CD4-positive, alpha-beta T cell treated with Interleukin-6 at 100 ng/mL for 8 hours (primary cell): ENCODE results near the gene NYNRIN.
"Not testable (repeated sequence)": the region's sequence is repeated elsewhere in the genome, so short reads cannot be mapped to it uniquely, and the experiment has no call there.

Source experiments
- DNase-seq: peaks from one replicate; pipeline ENCODE4 v3.0.0-alpha.2; 2020; ENCODE audit warnings: mixed read lengths, low spot score

The NYNRIN gene

DNA sequence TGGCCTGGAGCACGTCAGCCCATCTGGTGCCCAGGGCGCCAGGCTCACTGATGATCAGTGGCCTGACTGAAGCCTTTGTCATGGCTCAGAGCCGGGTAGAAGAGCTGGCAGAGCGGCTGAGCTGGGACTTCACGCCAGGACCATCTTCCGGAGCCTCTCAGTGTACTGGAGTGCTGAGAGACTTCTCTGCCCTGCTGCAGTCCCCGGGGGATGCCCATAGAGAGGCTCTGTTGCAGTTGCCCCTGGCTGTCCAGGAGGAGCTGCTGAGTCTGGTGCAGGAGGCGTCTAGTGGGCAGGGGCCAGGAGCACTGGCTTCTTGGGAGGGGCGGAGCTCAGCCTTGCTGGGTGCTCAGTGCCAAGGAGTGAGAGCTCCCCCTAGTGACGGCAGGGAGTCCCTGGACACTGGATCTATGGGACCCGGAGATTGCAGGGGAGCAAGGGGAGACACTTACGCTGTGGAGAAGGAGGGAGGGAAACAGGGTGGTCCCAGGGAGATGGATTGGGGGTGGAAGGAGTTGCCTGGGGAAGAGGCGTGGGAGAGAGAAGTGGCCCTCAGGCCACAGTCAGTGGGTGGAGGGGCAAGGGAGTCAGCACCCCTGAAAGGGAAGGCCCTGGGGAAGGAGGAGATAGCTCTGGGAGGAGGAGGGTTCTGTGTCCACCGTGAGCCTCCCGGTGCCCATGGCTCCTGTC lies 32.9 kb downstream of the NYNRIN start:
- peak; percentile 90 for DNase-seq

DNA sequence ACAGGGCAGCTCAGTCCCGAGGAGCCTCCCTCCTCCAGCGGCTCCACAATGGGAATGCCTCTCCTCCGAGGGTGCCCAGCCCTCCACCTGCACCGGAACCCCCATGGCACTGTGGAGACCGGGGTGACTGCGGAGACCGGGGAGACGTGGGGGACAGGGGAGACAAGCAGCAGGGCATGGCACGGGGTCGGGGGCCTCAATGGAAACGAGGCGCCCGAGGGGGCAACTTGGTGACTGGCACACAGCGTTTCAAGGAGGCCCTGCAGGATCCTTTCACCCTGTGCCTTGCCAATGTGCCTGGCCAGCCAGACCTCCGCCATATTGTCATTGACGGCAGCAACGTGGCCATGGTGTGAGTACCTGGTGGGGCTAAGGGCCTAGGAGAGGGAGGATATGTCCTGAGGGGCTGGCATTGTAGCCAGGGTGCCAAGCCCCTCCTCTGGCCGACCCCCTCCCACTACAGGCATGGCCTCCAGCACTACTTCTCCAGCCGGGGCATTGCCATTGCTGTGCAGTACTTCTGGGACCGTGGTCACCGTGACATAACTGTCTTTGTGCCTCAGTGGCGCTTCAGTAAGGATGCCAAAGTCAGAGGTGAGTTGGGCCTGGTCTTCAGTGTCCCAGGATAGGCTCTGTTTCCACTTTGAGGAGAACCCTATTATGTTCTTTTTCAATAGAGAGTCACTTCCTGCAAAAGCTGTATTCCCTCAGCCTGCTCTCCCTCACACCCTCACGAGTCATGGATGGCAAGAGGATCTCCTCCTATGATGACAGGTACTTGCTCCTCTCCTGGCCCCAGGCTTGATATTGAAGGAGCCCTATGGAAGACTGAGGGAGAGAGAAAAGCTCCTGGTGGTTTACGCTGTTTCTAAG lies 33.7 kb downstream of the NYNRIN start:
- DNase-seq, result no peak

DNA sequence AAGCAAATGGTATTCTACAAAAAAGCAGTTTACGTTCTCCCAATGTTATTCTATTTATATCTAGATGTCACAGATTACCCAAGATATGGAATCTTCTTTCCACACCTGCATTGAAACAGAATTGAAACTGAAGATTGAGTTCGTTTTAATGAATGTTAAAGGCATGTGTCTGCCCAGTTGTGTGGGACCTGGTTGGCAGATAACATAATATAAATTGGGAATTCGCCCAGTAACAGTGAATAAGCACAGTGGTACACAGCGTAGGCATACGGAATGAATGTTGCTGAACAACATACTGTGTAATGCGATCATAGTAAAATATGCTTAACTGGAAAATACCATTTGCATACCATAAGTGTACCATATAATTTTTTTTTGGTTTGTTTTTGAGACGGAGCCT lies 35.2 kb downstream of the NYNRIN start:
- DNase-seq, result no peak

DNA sequence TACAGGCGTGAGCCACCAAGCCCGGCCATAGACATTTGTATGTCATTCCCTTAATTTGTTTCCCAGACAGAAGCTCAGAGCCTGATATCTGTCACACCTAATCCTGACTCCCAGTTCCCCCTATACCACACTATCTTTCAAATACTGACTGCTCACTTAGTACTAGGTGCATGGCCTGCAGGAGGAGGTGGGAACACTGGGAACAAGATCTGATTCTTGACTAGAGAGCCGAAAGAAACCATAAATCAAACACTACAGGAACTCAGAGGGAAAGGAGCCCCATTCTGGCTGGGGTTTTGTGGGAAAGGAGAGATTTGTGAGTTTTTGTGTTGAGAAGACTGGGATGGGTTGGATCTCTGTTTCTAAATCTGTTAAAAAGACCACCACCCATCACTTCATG lies 35.9 kb downstream of the NYNRIN start:
- no peak for DNase-seq

DNA sequence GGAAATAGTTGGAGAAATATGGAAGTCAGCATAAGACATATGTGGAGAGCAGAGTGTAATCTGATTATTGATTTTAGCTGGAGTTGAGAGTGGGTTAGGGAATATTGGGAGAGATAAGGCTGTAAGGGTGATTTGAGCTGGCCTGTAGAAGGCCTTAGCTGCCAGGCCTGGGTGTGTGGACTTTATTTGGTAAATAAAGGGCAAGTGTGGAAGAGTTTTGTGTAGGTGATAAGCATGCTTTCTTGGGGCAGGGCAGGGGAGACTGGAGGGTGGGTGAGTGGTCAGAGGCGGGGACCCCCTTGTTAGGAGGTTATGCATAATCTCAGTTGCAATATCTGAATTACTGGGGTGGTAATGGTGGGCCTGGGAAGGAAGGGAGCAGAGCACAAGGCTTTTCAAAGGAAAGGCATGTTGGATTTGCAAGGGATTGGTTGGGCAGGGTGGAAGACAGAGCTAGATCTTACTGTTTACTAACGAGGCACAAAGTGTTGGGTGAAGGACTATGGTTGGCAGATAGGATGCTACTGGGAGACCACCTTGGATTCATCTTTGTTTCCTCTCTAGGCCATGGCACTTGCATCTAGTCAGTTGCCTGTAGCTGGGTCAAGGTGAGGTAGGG lies 36.5 kb downstream of the NYNRIN start:
- DNase-seq, result no peak

DNA sequence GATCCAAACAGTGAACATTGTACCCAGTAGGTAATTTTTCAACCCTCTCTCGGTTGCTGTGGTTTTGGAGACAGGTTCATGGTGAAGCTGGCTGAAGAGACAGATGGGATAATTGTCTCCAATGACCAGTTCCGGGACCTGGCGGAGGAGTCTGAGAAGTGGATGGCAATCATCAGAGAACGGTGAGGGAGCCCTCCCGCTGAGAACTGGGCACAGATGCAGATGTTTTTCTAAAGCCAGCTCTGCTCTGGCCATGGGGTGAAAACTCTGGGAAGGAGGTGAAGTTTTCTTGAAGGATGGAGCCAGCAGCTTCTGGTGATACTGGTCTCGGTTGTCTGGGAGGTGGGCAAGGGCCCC lies 37.2 kb downstream of the NYNRIN start:
- no peak for DNase-seq

DNA sequence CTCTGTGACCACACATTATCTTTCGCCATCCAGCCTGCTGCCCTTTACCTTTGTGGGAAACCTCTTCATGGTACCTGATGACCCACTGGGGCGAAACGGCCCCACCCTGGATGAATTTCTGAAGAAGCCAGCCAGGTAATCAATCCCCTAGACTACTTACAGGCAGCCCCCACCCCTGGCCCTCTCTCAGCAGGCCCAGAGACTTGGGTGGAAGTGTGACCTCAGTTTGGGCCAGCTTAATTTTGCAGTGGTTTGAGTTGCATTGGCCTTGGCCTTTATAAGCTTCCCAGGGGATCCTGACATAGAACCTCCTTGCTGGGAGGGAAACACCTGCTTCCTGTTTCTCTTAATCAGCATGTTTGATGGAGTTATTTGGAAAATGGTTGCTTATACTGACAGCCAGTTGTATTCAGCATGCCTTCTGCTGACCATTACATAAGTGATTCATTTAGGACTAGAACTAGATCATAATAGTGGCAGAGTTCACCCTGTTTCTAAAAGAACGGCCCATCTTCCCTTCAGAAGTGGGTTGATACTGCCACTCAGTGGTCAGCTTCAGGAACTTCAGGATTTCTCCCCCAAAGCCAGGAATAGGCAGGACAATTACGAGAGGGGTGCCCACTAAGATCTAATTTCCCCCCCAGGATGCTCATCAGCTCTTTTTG lies 37.7 kb downstream of the NYNRIN start:
- peak; percentile 56 for DNase-seq

DNA sequence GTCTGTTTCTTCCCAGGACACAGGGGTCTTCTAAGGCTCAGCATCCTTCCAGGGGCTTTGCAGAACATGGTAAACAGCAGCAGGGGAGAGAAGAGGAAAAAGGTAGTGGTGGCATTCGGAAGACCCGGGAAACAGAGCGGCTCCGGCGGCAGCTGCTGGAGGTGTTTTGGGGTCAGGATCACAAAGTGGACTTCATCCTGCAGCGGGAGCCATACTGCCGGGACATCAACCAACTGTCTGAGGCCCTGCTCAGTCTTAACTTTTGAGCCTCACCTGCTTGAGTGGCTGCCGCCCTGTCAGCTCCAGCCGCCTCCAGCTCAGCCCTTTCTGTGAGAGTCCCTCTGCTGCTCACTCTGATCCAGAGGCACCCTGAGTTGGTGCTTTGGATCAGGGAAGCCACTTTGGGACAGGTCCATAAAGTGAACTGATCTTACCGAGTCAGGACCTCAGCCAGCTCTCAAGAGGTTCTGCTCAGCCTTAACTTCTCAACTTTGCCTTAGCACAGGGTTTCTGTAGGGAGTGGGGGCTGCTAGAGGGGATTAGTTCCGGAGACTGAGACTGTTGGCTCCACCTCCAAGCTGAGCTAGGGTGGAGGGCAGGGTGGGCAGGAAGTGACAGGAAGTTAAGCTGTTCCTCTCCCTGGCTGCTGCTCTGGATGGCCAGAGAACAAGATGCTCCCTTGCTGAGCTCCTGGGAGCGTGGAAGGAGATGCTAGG lies 38.4 kb downstream of the NYNRIN start:
- no peak for DNase-seq

DNA sequence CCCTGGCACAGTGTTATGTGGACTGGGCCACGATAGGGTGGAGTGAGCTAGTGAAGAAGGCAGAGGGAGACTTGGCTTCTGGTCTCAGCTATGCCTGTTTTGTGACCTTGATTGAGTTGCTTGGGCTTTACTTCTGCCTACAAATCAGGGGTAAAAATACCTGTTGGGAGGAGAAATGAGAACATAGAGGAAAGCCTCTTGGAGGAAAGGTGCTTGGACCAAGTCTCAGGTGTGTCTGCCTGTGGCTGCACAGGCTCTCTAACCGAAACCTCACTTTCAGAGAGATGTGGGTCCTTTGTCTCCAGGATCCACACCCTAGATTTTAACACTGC lies 38.9 kb downstream of the NYNRIN start:
- DNase-seq, result no peak

DNA sequence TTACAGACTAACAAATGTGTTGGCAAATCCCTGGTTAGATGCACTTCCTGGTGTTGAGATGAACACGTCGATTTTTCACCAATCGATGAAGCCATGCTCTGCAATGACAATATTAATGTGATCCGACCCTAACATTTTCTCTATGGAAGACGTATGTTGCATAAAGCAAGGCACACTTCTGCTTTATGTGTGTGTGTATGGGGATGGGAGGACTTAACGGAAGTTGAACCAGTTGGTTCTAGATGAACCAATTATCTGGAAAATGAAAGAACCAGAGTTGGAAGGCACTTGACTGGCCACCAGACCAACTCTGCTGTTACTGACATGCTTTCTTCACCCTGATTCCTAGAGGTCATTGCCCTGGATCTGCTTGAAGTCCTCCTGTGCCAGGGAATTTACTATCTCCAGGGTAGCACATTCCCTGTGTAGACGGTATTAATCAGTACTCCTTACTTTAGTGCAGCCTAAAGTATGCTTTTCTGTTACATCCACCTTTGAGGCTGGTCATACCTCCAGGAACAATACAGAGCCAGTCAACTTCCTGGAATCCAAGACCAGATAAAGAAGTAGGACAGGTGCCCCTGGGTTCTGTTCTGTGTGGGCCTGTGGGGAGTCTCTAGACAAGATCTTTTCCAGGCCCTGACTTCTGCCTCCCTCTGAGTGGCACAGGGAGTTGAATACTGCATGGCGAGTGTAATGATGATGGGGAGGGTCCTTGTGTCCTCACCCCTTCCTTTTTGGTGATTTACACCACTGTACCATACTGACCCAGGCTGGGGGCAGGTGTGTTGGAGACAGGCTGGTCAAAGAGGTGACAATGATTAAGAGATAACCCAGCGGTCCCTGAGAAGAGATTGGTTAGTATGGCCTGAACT lies 39.7 kb downstream of the NYNRIN start:
- DNase-seq, result no peak

DNA sequence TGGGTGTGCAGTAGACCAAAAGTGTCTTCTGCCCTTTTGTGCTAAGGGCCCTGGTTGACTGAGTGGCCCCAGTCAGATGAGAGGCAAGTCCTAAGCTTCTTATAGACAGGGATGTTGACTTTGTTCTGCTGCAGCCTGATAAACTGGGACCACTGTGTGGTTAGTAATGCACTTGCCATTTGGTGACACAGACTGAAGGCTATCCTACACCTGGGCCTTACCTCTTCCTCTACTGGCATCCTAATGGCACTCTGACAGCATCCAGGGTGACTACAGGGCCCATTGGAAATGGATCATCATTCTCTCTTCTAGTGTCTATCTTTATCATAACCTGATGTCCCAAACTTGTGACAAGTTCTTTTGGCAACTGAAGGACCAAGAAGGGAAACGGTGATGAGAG lies 40.5 kb downstream of the NYNRIN start:
- DNase-seq, result no peak

DNA sequence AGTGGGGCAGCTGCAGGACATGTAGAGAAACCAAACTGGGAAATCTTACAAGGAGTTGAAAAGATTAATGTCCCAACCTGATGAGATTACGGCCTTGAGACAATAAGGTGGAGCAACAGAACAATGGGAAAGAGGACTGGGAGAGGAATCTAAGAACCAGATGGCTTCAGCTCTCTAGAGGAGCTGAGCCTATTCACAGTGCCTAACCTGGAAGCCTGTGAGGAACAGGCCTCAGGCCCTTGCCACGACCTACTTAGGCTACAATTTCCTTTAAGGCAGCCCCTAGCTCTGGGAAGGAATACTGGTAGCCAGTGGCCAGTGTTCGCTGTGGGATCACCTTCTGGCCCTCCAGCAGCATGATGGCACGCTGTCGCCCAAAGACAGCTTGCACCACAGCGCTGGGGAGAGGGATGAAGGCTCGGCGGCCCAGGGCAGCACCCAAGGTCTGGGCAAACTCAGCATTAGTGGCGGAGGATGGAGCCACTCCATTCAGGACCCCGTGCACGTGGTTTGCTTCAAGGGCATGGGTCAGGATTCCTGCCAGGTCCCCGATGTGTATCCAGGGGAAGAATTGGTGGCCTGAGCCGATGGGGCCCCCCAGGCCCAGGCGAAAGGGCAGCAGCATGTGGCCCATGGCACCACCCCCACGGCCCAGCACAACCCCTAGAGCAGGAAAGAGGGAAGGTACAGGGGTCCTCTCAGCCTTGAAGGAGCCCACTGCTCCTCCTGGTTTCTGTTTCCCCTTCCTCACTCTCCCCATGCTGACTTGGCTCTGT lies 41.2 kb downstream of the NYNRIN start:
- DNase-seq, result no peak

DNA sequence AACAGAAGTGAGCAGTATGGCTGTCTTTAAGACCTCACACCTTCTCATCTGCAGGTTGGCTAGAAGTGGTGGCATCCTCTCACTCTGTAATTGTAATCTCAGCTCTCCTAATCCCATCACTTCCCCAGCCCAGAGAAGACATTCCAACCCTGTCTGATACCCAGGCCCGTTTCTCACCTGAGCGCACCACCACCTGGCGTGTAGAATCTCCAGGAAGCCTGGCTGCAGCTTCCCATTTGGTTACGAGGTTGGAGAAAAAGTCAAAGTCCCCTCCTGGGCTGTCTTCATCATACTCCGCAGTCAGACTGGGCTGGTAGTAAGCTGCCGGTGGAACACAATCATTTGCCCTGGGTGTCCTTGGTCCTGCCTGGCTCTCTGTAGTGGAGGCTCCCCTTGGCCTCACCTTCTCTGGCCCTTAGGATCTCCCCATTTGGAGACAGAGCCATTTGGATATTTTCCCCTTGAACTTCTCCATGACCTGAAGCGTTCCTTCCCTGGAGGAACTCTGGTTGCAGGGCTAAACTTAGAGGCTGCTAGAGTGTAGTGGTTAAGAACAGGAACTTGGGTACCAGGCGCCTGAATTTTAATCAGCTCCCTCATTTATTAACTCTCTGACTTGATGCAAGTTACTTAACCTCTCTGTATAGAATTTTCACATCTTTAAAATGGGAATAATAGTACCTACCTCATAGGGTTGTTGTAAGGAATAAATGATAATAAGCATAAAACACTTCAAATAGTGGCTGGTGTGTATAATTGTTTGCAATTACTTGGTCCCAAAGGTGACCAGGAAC lies 42.0 kb downstream of the NYNRIN start:
- DNase-seq, result no peak

DNA sequence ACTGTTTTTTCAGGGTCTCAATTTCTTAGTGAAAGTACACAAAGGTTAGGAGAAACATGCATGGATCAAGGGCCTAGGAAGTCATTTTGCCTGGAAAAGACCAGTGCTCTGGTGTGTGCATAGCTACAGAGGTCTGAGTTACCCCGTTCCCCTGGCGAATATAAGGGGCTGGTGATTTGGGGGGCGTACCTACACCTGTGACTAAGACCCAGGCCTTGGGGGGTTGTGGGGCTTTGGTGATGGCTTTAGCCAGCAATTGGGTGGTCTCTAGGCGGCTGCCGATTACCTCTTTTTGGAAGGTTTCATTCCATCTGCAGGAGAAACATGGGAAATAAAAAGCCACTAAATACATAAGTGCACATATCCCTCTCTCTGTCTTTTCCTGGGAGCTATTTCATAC lies 42.7 kb downstream of the NYNRIN start:
- DNase-seq, result no peak

DNA sequence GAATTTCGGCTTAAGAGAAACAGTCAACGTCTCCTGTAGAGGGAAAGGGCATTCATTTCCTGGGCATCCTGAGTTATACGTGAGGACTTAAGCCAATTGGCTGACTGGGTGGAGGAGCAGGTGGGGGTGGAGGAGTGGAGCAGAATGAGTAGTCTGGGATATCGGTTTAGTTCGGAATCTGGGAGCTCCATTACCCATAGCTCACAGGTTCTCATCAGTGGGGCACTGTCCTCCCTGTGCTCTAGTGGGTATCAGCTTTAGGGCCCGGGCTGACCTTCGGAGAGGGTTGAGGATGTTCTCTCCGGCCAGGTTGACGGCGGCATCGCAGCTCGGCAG lies 43.1 kb downstream of the NYNRIN start:
- DNase-seq, result no peak

DNA sequence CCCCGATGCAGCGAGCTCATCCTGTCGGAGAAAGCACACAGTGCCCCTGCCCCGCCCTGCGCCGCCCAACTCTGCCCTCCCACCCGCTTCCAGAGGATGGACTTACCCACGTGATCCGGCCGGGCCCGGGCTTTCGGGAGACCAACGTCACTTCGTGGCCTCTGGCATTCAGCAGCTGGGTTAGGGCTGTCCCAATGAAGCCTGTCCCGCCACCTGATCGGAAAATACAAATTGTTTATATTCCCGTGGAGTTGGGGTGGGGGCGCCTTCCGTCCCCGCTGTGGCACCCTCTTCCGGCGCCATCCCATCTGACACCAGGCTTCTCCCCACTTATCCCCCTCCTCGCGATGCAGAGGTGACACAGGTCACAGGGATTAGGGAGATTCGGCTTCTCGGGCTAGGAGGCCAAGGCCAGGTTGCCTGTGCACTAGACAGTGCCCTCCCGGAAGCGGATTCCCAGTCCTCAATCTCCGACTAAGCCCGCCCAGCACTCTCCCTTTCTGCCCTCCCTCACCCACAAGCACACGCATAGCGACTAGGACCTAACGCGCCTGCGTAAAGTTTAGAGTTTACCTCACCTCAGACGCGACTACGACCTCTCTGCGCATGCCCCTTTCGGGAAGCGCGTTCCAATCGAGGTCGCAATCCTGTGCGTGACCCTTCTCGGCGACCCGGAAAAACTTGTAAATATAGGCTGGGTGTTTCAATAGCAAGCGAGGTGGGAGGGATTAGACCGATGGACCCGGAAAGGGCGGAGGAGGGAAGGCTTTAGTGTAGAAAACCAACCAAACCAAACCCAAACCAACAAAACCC lies 43.6 kb downstream of the NYNRIN start, which contains the start of gene SDR39U1:
SDR39U1 (minus strand) TSS at position 537 of the 813 bp plus-strand sequence; CDS start at position 530, 7 bp downstream.
- DNase-seq, result peak; percentile 99

DNA sequence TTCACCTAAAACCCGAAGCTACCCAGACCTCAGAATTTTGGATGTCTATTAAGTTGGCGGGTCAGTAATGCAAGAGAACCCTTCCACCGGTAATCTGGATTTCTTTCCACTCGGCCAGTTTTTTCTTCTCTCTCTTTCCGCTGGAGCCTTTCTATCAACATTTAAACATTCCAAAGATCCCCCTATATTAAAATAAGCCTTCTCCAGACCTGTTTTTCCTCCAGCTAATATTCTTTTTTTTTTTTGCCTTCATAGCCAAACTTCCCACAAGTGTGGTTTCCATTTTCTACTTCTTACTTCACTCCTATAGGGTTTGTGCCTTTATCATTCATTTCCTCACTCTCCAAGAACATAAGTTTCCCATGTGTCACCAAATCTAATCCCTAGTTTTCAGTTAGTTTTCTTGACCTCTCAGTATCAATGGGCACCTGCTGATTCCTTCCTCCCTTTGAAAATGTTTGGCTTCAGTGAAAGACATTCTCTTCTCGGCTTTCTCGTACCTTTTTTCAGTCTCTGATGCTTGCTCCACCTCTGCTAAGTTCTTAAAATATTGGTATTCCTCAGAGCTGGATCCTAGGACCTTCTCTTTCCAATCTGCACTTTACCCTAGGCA lies 44.4 kb downstream of the NYNRIN start:
- no peak for DNase-seq

DNA sequence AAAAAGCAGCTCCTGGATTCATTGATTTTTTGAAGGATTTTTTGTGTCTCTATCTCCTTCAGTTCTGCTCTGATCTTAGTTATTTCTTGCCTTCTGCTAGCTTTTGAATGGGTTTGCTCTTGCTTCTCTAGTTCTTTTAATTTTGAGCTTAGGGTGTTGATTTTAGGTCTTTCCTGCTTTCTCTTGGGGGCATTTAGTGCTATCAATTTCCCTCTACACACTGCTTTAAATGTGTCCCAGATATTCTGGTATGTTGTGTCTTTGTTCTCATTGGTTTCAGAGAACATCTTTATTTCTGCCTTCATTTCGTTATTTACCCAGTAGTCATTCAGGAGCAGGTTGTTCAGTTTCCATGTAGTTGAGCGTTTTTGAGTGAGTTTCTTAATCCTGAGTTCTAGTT lies 52.0 kb downstream of the NYNRIN start:
- not testable (repeated sequence) for DNase-seq
